HCT116 (cell line): ENCODE measurements around the gene ALG1. TPM values are rescaled to one million over a fixed set of nuclear protein-coding genes. Genes with fewer than 3 reads are reported as not detected.

Source experiments
- ATAC-seq: fragments of 200-7000 bp; cut with Tn5 transposase; 2 replicates; pipeline ENCODE4 v1.9.1; 2020; ENCODE audit warnings: mild to moderate bottlenecking, moderate library complexity
- BruUV-seq: library from RNA; stranded (reverse); fragments of 400-500 nt; replicated peaks from 2 replicates; lab custom pipeline; 2021; lab: Mats Ljungman, UMichigan
- CTCF ChIA-PET: fragments of 300-600 bp; sonication (Branson Sonifier 250); formaldehyde crosslinking; loops from one replicate; lab custom pipeline; 2021; ENCODE audit warnings: antibody characterized with exemption; lab: Charles Lee
- POLR2A ChIA-PET: fragments of 300-600, 350-600 bp; sonication (Branson Sonifier 250); formaldehyde crosslinking; loops from one replicate; lab custom pipeline; 2021; ENCODE audit warnings: antibody characterized with exemption; lab: Charles Lee
- RAD21 ChIA-PET, 2 experiments: fragments of 300-600 bp; sonication (Branson Sonifier 250); formaldehyde crosslinking; loops; one replicate each; lab custom pipeline; 2023; ENCODE audit warnings: low total read pairs in 2 of 2; ENCODE audit not compliant: uncharacterized antibody in 2 of 2, unreplicated experiment in 2 of 2, low non-redundant PET in 1 of 2; lab: Charles Lee
- DNase-seq: peaks from one replicate; pipeline ENCODE4 v3.0.0-alpha.2; 2010; ENCODE audit warnings: low read depth, low spot score
- H2AFZ ChIP-seq: fragments of 200-600 bp; shearing (Covaris generic), sonication (generic); 2 replicates; pipeline ENCODE4 v1.6.1; 2017; ENCODE audit warnings: low read depth, mixed run types, mixed read lengths, antibody characterized with exemption, low read length; ENCODE audit not compliant: poor library complexity, severe bottlenecking
- H3K27ac ChIP-seq: 2 replicates; pipeline ENCODE4 v1.5.1; 2012; ENCODE audit warnings: low read depth, low read length
- H3K27me3 ChIP-seq: fragments of 200-600 bp; sonication (generic); 2 replicates; pipeline ENCODE4 v1.6.1; 2016; ENCODE audit warnings: mixed run types, low read length, mixed read lengths; ENCODE audit not compliant: insufficient read depth
- H3K36me3 ChIP-seq, 2 experiments: fragments of 200-500 bp in 1 of 2; fragments of 200-600 bp in 1 of 2; sonication (Bioruptor generic) in 1 of 2; sonication (generic) in 1 of 2; 2 replicates each; pipeline versions ENCODE4 v1.5.1 to v1.6.1; 2014 to 2016; ENCODE audit warnings: low read length in 2 of 2, inconsistent platforms in 1 of 2, mixed read lengths in 1 of 2, mixed run types in 1 of 2; ENCODE audit not compliant: insufficient read depth in 2 of 2, control insufficient read depth in 1 of 2
- H3K4me1 ChIP-seq, 2 experiments: fragments of 200-600 bp in 1 of 2; sonication (generic) in 1 of 2; 2 replicates each; pipeline versions ENCODE4 v1.5.1 to v1.6.1; 2012 to 2017; ENCODE audit warnings: low read length in 2 of 2, inconsistent platforms in 1 of 2, mild to moderate bottlenecking in 1 of 2, mixed read lengths in 1 of 2, mixed run types in 1 of 2, moderate library complexity in 1 of 2; ENCODE audit not compliant: insufficient read depth in 2 of 2, control insufficient read depth in 1 of 2
- H3K4me2 ChIP-seq: fragments of 200-600 bp; sonication (generic); 2 replicates; pipeline ENCODE4 v1.6.1; 2017; ENCODE audit warnings: mixed run types, low read length, mixed read lengths
- H3K4me3 ChIP-seq, 2 experiments: fragments of 200-600 bp in 1 of 2; sonication (generic) in 1 of 2; replicated peaks in 1 of 2; 2 replicates each; pipeline ENCODE4 v1.5.1; 2011 to 2016; ENCODE audit warnings: low read length in 2 of 2, control low read depth in 1 of 2, low read depth in 1 of 2, mild to moderate bottlenecking in 1 of 2, mixed read lengths in 1 of 2, mixed run types in 1 of 2
- H3K79me2 ChIP-seq: fragments of 200-600 bp; sonication (generic); 2 replicates; pipeline ENCODE4 v1.6.1; 2017; ENCODE audit warnings: mild to moderate bottlenecking, mixed run types, low read length, moderate library complexity, mixed read lengths; ENCODE audit not compliant: insufficient read depth
- H3K9ac ChIP-seq: fragments of 200-600 bp; sonication (generic); 2 replicates; pipeline ENCODE4 v1.6.1; 2016; ENCODE audit warnings: low read length, mixed read lengths
- H3K9me2 ChIP-seq: fragments of 200-600 bp; sonication (generic), shearing (Covaris generic); 2 replicates; pipeline ENCODE4 v1.6.1; 2017; ENCODE audit warnings: mixed run types, mild to moderate bottlenecking, moderate library complexity; ENCODE audit not compliant: insufficient read depth
- H3K9me3 ChIP-seq, 2 experiments: fragments of 200-500 bp in 1 of 2; fragments of 200-600 bp in 1 of 2; sonication (Bioruptor generic) in 1 of 2; sonication (generic) in 1 of 2; 2 replicates each; pipeline ENCODE4 v1.6.1; 2014 to 2017; ENCODE audit warnings: low read length in 2 of 2, mixed read lengths in 2 of 2, inconsistent platforms in 1 of 2, low read depth in 1 of 2, mild to moderate bottlenecking in 1 of 2, mixed run types in 1 of 2, moderate library complexity in 1 of 2; ENCODE audit not compliant: control insufficient read depth in 1 of 2, insufficient read depth in 1 of 2
- H4K20me1 ChIP-seq: fragments of 200-600 bp; sonication (generic), shearing (Covaris generic); 2 replicates; pipeline ENCODE4 v1.6.1; 2017; ENCODE audit warnings: mixed run types, mild to moderate bottlenecking, moderate library complexity; ENCODE audit not compliant: insufficient read depth
- CBX3 ChIP-seq: IDR thresholded peaks from 2 replicates; pipeline ENCODE4 v1.6.1; 2012; ENCODE audit warnings: low read depth
- EZH2 ChIP-seq: fragments of 200-600 bp; sonication (generic); IDR thresholded peaks from 2 replicates; pipeline ENCODE4 v1.6.1; 2017; ENCODE audit warnings: antibody characterized with exemption, mixed run types
- JUND ChIP-seq: IDR thresholded peaks from 2 replicates; pipeline ENCODE4 v1.6.1; 2012
- POLR2AphosphoS5 ChIP-seq: IDR thresholded peaks from 2 replicates; pipeline ENCODE4 v1.6.1; 2011; ENCODE audit warnings: mild to moderate bottlenecking, low read depth, low read length, moderate library complexity
- RAD21 ChIP-seq: IDR thresholded peaks from 2 replicates; pipeline ENCODE4 v1.6.1; 2012; ENCODE audit warnings: low read depth, mild to moderate bottlenecking
- SIN3A ChIP-seq: IDR thresholded peaks from 2 replicates; pipeline ENCODE4 v1.6.1; 2012; ENCODE audit warnings: low read depth
- SP1 ChIP-seq: IDR thresholded peaks from 2 replicates; pipeline ENCODE4 v1.6.1; 2012; ENCODE audit warnings: low read depth
- SRF ChIP-seq: IDR thresholded peaks from 2 replicates; pipeline ENCODE4 v1.6.1; 2012; ENCODE audit warnings: low read depth
- TCF7L2 ChIP-seq: IDR thresholded peaks from 2 replicates; pipeline ENCODE4 v1.7.0; 2011; ENCODE audit warnings: borderline replicate concordance, inconsistent platforms; ENCODE audit not compliant: insufficient read depth, insufficient read length; ENCODE audit errors: extremely low read depth
- ZNF274 ChIP-seq: fragments of 200-500 bp; sonication (Bioruptor generic); IDR thresholded peaks from 2 replicates; pipeline ENCODE4 v1.6.1; 2014; ENCODE audit warnings: mild to moderate bottlenecking, low read depth, low read length, inconsistent platforms
- intact Hi-C: fragments of 100-400 bp; cut with micrococcal nuclease; formaldehyde crosslinking; loops from 2 replicates; pipeline ENCODE4 v1.10.0; 2022
- total RNA-seq: library from RNA; stranded (reverse); gene quantifications from one replicate; pipeline ENCODE4 v1.2.1, GENCODE V29; 2021; ENCODE audit not compliant: unreplicated experiment
- TF ChIP-seq, protein P1 (sequence below): IDR thresholded peaks from 2 replicates; pipeline ENCODE4 v1.6.1; 2011; ENCODE audit warnings: mild to moderate bottlenecking, low read length, moderate library complexity; ENCODE audit not compliant: insufficient replicate concordance; ENCODE audit errors: extremely low read depth
- TF ChIP-seq, protein P2 (sequence below): IDR thresholded peaks from 2 replicates; pipeline ENCODE4 v1.6.1; 2012
- TF ChIP-seq, protein P3 (sequence below), 3 experiments: fragments of 200-600 bp in 1 of 3; sonication (generic) in 1 of 3; IDR thresholded peaks in 2 of 3; conservative IDR thresholded peaks in 1 of 3; 2 replicates each; pipeline ENCODE4 v1.5.1; 2012 to 2017; ENCODE audit warnings: low read depth in 2 of 3, low read length in 2 of 3, antibody characterized with exemption in 1 of 3, borderline replicate concordance in 1 of 3, control low read depth in 1 of 3, mild to moderate bottlenecking in 1 of 3, mixed read lengths in 1 of 3, mixed run types in 1 of 3, moderate library complexity in 1 of 3; ENCODE audit not compliant: insufficient read depth in 1 of 3
- TF ChIP-seq, protein P4 (sequence below): IDR thresholded peaks from 2 replicates; pipeline ENCODE4 v1.6.1; 2012; ENCODE audit warnings: low read depth

Gene ALG1
- total RNA-seq, 1 experiment from 2014 or later = 27.1 TPM

DNA sequence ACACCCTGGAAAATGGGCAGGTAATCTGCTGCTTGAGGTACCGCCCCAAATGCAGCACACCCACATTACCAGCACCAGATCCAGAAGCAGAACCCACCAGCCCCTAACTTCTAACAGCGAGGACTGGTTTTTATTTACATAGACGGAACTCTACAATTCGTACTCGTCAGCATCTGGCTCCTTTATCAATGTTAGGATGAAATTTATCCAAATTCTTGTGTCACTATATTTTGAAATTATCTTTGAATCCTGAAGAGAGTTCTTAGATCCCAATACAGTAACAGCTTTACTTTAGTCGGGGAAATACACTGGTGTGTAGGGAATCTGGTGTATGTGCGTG, 332 bp upstream of the ALG1 start:
- peak overlapping the region; percentile 92 for H3K4me2 ChIP-seq
- peak overlapping the region; percentile 75 for H2AFZ ChIP-seq
- H3K27me3 ChIP-seq = 0 out of 2 replicates have a peak, but pooled peaks cover 4% of the 10 kb centered on the region
- H3K9me3 ChIP-seq = no peaks in the 10 kb centered on the region
- peak overlapping the region; percentile 63 to 94 for H3K4me3 ChIP-seq
- peaks cover 0 to 8% of the 10 kb centered on the region in 2 experiments; a peak in 2 of 4 replicates for H3K36me3 ChIP-seq
- POLR2A ChIA-PET = no interaction called here
- H3K9me2 ChIP-seq = no peaks in the 10 kb centered on the region
- H3K9ac ChIP-seq = peak overlapping the region; percentile 91
- peak overlapping the region; percentile 78 for H3K27ac ChIP-seq
- RAD21 ChIA-PET = no interaction called here
- TF ChIP-seq, protein P1, sequence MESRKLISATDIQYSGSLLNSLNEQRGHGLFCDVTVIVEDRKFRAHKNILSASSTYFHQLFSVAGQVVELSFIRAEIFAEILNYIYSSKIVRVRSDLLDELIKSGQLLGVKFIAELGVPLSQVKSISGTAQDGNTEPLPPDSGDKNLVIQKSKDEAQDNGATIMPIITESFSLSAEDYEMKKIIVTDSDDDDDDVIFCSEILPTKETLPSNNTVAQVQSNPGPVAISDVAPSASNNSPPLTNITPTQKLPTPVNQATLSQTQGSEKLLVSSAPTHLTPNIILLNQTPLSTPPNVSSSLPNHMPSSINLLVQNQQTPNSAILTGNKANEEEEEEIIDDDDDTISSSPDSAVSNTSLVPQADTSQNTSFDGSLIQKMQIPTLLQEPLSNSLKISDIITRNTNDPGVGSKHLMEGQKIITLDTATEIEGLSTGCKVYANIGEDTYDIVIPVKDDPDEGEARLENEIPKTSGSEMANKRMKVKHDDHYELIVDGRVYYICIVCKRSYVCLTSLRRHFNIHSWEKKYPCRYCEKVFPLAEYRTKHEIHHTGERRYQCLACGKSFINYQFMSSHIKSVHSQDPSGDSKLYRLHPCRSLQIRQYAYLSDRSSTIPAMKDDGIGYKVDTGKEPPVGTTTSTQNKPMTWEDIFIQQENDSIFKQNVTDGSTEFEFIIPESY = no peak
- TF ChIP-seq POLR2AphosphoS5 (no peak), EZH2 (no peak), SRF (no peak), ZNF274 (no peak), SIN3A (no peak), JUND (no peak), TCF7L2 (no peak), CBX3 (no peak), RAD21 (no peak), SP1 (no peak)
- TF ChIP-seq, protein P2, sequence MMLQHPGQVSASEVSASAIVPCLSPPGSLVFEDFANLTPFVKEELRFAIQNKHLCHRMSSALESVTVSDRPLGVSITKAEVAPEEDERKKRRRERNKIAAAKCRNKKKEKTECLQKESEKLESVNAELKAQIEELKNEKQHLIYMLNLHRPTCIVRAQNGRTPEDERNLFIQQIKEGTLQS = no peak
- TF ChIP-seq, protein P3, sequence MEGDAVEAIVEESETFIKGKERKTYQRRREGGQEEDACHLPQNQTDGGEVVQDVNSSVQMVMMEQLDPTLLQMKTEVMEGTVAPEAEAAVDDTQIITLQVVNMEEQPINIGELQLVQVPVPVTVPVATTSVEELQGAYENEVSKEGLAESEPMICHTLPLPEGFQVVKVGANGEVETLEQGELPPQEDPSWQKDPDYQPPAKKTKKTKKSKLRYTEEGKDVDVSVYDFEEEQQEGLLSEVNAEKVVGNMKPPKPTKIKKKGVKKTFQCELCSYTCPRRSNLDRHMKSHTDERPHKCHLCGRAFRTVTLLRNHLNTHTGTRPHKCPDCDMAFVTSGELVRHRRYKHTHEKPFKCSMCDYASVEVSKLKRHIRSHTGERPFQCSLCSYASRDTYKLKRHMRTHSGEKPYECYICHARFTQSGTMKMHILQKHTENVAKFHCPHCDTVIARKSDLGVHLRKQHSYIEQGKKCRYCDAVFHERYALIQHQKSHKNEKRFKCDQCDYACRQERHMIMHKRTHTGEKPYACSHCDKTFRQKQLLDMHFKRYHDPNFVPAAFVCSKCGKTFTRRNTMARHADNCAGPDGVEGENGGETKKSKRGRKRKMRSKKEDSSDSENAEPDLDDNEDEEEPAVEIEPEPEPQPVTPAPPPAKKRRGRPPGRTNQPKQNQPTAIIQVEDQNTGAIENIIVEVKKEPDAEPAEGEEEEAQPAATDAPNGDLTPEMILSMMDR (IDR thresholded peaks at IDR 0.05 in 2 of 3, conservative IDR thresholded peaks at IDR 0.05 in 1 of 3; ENCODE audit: borderline replicate concordance in 1 of 3, insufficient read depth in 1 of 3, low read depth in 2 of 3, low read length in 2 of 3) = no peak
- TF ChIP-seq, protein P4, sequence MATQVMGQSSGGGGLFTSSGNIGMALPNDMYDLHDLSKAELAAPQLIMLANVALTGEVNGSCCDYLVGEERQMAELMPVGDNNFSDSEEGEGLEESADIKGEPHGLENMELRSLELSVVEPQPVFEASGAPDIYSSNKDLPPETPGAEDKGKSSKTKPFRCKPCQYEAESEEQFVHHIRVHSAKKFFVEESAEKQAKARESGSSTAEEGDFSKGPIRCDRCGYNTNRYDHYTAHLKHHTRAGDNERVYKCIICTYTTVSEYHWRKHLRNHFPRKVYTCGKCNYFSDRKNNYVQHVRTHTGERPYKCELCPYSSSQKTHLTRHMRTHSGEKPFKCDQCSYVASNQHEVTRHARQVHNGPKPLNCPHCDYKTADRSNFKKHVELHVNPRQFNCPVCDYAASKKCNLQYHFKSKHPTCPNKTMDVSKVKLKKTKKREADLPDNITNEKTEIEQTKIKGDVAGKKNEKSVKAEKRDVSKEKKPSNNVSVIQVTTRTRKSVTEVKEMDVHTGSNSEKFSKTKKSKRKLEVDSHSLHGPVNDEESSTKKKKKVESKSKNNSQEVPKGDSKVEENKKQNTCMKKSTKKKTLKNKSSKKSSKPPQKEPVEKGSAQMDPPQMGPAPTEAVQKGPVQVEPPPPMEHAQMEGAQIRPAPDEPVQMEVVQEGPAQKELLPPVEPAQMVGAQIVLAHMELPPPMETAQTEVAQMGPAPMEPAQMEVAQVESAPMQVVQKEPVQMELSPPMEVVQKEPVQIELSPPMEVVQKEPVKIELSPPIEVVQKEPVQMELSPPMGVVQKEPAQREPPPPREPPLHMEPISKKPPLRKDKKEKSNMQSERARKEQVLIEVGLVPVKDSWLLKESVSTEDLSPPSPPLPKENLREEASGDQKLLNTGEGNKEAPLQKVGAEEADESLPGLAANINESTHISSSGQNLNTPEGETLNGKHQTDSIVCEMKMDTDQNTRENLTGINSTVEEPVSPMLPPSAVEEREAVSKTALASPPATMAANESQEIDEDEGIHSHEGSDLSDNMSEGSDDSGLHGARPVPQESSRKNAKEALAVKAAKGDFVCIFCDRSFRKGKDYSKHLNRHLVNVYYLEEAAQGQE = no peak
- DNase-seq (no peak), ATAC-seq (no peak)
- BruUV-seq = TSS peak; percentile 54
- intact Hi-C loops = no loop called here
- H3K79me2 ChIP-seq = peaks cover 33% of the 10 kb centered on the region
- CTCF ChIA-PET = no interaction called here
- peaks cover 4 to 16% of the 10 kb centered on the region in 2 experiments; a peak in 3 of 4 replicates for H3K4me1 ChIP-seq
- H4K20me1 ChIP-seq = no peaks in the 10 kb centered on the region
